Superior temporal gyrus (tissue), 1 donor: Measurements from ENCODE around the gene NPM3.
A peak's percentile ranks its signal among the peaks of the same experiment; 100 is the strongest.

ENCODE experiments used
- DNase-seq: peaks from one replicate; pipeline ENCODE4 v3.0.0-alpha.2; 2016; ENCODE audit errors: extremely low spot score

Gene NPM3, protein sequence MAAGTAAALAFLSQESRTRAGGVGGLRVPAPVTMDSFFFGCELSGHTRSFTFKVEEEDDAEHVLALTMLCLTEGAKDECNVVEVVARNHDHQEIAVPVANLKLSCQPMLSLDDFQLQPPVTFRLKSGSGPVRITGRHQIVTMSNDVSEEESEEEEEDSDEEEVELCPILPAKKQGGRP

GRCh38 chr10:101782811-101783735 is at the start of gene NPM3:
Gene NPM3, minus strand, starts transcription at chr10:101783446. Its CDS starts 56 bp downstream, at chr10:101783390.
- peak; percentile 79 for DNase-seq

GRCh38 chr10:101832325-101832771 is 49.1 kb upstream of the NPM3 start:
- DNase-seq = no peak

DNA sequence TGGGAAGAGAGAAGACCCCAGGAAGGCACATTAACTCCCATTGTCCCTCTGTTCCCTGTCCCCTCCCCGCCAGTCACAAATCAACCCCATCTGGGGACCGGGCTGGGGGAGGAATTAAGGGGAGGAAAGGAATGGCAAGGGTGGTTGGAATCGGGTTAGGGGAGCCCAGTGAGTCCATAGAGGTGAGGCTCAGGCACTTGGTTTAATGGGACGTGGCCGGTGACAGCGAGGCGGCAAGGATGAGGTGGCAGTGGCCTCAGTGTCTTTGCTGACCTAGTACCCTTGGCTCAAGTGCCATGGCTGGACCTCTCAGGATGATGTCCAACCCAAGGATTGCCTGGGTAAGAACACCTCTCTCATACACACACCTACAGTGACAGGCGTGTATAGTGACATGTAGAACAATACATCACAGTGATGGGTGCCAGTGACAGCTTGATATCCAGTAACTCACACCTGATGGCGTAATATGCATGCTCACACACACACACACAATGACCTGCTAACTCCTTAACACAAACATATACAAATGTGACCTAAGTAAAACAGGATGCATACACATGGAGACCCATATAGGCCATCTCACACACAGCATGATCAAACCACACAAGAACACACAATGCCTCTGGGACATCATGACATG is 48.0 kb upstream of the NPM3 start:
- DNase-seq = no peak

- DNase-seq = no peak
Measured at GRCh38 chr10:101830322-101831168, 47.3 kb upstream of the NPM3 start.

- DNase-seq = no peak
Measured at GRCh38 chr10:101829561-101830315, 46.5 kb upstream of the NPM3 start.

DNA sequence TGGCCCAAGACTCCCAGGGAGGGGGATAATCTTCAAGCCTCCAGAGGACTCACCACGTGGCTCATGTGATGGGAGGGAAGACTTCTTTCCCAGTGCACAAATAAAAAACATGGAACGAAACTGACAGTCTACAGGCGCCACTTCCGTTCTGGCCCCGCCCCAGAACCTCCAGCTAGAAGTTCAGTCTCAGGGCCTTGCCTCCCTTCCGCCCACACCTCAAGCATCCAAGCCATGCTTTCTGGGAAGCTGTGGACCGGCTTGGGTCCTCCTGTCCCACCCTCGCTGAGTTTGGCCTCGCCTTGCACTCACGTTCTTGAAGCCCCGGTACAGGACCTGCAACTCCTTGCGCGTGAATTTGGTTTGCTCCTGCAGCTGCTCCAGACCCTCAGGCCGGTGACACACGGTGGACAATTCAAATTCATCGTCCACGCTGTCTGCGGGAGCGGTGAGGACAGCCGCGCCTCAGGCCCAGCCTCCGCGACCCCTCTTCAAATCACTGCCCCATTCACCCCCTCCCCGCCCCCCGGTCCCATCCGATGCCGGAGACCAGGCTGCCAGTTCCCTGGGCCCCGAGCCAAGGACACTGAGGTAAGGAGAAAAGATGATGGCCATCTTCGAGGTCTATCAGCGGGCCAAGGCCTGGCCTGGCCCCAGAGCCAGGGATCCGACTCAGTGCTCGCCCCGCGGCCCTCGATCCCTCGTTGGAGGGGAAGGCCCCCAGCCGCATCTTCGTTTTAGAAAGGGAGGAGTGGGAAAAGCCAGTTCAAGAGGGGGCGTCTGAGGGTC is 45.7 kb upstream of the NPM3 start:
- no peak for DNase-seq

DNA sequence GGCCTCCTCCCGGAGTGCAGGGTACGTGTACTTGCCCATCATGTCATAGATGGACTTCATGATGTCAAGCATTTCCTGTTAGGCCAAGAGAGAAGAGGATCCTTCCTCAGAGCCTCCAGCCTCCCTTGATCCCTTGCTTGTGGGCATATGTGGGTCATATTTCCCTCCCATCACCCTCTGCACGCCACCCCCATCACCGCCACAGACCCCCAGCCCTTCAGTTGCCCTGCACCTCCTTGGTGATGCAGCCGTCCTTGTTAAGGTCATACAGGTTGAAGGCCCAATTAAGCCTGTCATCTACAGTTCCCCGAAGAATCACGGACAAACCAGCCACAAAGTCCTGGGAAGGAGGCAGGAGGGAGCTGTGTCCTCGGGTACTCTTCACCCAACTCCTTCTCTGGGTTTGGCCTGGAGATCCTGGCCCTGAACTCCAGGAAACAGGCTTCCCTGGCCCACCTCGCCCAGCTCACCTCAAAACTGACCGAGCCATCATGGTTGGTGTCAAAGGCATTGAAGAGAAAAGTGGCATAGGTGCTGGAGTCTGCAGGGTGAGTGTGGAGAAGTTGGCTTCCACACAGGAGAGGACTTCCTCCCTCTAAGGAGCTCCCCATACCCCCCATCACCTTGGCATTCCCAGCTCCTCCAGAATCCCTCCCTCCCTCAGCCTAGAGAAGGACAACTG is 44.8 kb upstream of the NPM3 start:
- DNase-seq = no peak

DNA sequence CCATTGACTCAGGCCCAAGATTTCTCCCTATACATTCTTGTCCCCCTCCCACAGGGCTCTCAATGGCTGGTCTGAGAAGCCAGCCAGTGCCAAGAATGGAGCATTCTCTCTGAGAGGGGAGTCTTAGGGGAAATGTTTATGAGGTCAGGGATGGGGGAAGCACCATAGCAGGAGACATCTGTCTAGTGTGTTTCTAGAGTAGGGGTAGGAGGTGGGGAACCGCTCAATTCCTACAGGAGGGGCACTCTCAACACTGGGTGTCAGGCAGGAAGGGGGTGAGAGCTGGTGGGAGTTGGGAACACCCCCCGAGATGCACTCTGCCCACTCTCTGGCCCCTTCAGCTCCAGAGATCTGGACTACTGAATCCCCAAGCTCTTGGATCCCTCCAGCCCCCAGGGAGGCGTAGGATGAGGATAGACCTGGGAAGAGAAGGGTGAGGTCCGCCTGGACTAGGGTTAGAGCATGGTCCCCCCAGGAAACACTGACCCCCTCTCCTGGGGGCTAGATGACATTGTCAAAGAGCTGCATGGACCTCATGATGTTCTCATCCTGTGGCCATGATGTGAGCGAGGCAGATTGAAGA is 43.7 kb upstream of the NPM3 start:
- no peak for DNase-seq

GRCh38 chr10:101824736-101825135 is 41.5 kb upstream of the NPM3 start:
- no peak for DNase-seq

GRCh38 chr10:101818872-101819633 is 35.8 kb upstream of the NPM3 start:
- no peak for DNase-seq

GRCh38 chr10:101818119-101818871 is 35.0 kb upstream of the NPM3 start, which contains the start of gene OGA:
Gene OGA, minus strand, starts transcription at chr10:101818444. Its CDS starts 422 bp downstream, at chr10:101818022.
- peak; percentile 97 for DNase-seq

GRCh38 chr10:101817337-101818118 is 34.3 kb upstream of the NPM3 start:
- peak; percentile 62 for DNase-seq

- DNase-seq = no peak
Measured at GRCh38 chr10:101816913-101817336, 33.7 kb upstream of the NPM3 start.

DNA sequence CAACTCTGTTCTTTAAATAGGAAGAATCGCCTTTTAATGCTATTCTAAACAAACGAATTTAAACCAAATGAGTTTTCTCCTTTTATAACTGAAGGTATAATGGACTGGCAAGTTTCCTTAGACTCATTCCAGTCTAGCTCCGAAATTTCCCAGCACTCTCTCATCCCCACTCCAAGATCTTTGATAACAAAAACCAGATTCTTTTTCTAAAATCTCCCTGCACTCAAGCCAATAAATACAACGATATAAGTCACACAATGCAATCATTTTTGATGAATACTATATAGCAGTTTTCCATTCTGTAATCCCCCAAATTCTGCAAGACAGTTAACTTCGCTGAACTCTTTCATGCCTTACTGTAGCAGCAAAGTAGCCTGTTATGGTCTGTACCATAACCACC is 33.1 kb upstream of the NPM3 start:
- DNase-seq = peak; percentile 35

DNA sequence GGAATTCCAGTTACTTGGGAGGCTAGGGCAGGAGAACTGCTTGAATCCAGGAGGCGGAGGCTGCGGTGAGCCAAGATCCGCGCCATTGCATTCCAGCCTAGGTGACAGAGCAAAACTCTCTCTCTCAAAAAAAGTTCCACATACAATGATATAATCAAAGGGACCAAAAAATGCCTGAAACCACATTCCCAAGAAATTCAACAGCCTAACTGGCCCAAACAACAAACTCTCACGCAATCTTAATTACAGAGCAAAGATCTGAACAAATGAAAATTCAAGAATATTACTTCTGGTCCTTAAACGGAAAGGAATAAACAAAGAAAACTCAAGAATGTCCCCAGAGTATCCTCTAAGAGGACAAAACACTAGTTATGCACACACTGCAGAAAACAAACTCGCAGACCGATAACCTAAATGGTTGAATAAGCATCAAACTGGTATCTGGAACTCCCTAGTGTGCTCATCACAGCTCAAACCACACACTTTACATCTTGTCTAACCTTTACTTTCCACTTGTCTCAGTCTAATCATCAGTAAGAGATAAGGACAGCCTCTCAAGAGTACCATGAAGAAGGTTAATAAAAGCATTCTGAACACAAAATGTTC is 31.3 kb upstream of the NPM3 start:
- DNase-seq = no peak

- no peak for DNase-seq
Measured at GRCh38 chr10:101812606-101813005, 29.4 kb upstream of the NPM3 start.
